ENCODE results near the gene NUCKS1.

Gene NUCKS1

GRCh38 chr1:205701420-205701819 lies 48.6 kb downstream of the NUCKS1 start:
- TF ChIP-seq SIN3A (IDR thresholded peaks at IDR 0.05; ENCODE audit: borderline replicate concordance, insufficient read depth, low read length) (no peak), TAF1 (IDR thresholded peaks at IDR 0.05; ENCODE audit: borderline replicate concordance, insufficient read depth, low read length) (no peak), POLR2AphosphoS5 (IDR thresholded peaks at IDR 0.05; ENCODE audit: low read depth, low read length) (no peak), FOXP2 (optimal IDR thresholded peaks at IDR 0.05; ENCODE audit: borderline replicate concordance, extremely low read depth, extremely low read length, insufficient read depth) (no peak)
- TF ChIP-seq, protein P1, sequence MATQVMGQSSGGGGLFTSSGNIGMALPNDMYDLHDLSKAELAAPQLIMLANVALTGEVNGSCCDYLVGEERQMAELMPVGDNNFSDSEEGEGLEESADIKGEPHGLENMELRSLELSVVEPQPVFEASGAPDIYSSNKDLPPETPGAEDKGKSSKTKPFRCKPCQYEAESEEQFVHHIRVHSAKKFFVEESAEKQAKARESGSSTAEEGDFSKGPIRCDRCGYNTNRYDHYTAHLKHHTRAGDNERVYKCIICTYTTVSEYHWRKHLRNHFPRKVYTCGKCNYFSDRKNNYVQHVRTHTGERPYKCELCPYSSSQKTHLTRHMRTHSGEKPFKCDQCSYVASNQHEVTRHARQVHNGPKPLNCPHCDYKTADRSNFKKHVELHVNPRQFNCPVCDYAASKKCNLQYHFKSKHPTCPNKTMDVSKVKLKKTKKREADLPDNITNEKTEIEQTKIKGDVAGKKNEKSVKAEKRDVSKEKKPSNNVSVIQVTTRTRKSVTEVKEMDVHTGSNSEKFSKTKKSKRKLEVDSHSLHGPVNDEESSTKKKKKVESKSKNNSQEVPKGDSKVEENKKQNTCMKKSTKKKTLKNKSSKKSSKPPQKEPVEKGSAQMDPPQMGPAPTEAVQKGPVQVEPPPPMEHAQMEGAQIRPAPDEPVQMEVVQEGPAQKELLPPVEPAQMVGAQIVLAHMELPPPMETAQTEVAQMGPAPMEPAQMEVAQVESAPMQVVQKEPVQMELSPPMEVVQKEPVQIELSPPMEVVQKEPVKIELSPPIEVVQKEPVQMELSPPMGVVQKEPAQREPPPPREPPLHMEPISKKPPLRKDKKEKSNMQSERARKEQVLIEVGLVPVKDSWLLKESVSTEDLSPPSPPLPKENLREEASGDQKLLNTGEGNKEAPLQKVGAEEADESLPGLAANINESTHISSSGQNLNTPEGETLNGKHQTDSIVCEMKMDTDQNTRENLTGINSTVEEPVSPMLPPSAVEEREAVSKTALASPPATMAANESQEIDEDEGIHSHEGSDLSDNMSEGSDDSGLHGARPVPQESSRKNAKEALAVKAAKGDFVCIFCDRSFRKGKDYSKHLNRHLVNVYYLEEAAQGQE (IDR thresholded peaks at IDR 0.05; ENCODE audit: insufficient read depth in 1 of 2, low read depth in 2 of 2, low read length in 2 of 2), result no peak

GRCh38 chr1:205700865-205701401 lies 49.0 kb downstream of the NUCKS1 start:
- no peak for TF ChIP-seq TAF1 (IDR thresholded peaks at IDR 0.05; ENCODE audit: borderline replicate concordance, insufficient read depth, low read length)
- TF ChIP-seq FOXP2 (optimal IDR thresholded peaks at IDR 0.05; ENCODE audit: borderline replicate concordance, extremely low read depth, extremely low read length, insufficient read depth), result peak; percentile 24
- TF ChIP-seq, protein P1 (IDR thresholded peaks at IDR 0.05; ENCODE audit: insufficient read depth in 1 of 2, low read depth in 2 of 2, low read length in 2 of 2), result no peak

DNA sequence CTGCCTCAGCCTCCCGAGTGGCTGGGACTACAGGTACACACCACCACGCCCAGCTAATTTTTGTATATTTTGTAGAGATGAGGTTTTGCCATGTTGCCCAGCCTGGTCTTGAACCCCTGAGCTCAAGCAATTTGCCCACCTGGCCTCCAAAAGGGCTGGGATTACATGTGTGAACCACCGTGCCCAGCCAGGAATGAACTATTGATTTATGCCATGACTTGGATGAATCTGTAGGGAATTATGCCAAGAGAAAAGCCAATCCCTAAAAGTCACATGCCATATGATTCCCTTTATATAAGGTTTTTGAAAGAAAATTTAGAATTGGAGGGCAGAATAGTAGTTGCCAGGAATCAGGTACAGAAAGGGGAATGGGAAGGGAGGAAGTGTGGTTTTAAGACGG lies 50.6 kb downstream of the NUCKS1 start:
- TF ChIP-seq FOXP2 (optimal IDR thresholded peaks at IDR 0.05; ENCODE audit: borderline replicate concordance, extremely low read depth, extremely low read length, insufficient read depth) (no peak), TAF1 (IDR thresholded peaks at IDR 0.05; ENCODE audit: borderline replicate concordance, insufficient read depth, low read length) (no peak)

DNA sequence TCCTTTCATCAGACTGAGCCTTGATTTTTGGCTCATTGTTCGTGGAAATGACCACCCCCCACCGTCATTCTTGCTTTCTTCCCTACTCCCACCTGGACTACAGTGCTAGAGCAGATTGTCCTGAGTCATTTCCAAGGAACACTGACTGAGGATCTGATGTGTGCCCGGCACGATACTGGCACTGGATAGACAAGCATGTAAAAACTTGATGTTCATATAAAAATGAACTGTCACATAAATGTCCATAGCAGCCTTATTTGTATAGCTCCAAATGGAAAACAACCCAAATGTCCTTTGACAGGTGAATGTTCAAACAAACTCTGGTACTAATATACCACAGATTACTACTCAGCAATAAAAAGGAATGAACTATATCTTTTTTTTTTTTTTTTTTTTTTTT lies 51.1 kb downstream of the NUCKS1 start:
- TF ChIP-seq TAF1 (IDR thresholded peaks at IDR 0.05; ENCODE audit: borderline replicate concordance, insufficient read depth, low read length), result no peak

DNA sequence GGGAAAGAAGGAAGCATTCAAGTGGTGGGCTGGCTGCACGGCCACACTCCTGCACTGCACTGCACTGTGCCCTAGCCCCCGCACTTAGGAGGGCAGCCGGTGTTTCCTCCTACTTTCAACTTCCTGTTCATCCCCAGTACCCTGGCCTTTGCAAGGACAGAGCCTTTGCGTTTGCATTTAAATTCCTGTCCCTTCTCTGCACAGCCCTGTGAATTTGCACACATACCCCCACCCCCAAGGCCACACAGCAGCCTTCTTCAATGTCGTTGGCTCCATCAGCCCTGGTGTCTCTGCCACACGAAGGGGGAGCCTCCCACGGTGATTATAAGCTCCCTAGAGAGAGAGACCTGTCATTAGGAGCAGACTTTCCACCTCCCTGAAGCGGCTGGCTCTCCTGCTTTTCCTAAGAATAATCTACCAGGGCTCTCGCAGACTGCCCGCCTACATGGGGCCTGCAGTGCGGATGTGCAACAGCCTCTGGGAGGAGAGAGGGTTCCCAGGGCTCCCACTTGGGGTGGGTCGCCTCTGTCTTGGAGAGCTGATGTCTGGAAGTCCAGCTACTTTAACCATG lies 56.5 kb downstream of the NUCKS1 start:
- no peak for TF ChIP-seq TAF1 (IDR thresholded peaks at IDR 0.05; ENCODE audit: borderline replicate concordance, insufficient read depth, low read length)
- TF ChIP-seq, protein P1 (IDR thresholded peaks at IDR 0.05; ENCODE audit: insufficient read depth in 1 of 2, low read depth in 2 of 2, low read length in 2 of 2), result no peak
- no peak for TF ChIP-seq POLR2AphosphoS5 (IDR thresholded peaks at IDR 0.05; ENCODE audit: low read depth, low read length)
- TF ChIP-seq SIN3A (IDR thresholded peaks at IDR 0.05; ENCODE audit: borderline replicate concordance, insufficient read depth, low read length), result no peak
- no peak for TF ChIP-seq FOXP2 (optimal IDR thresholded peaks at IDR 0.05; ENCODE audit: borderline replicate concordance, extremely low read depth, extremely low read length, insufficient read depth)

- TF ChIP-seq TAF1 (IDR thresholded peaks at IDR 0.05; ENCODE audit: borderline replicate concordance, insufficient read depth, low read length) (no peak), SIN3A (IDR thresholded peaks at IDR 0.05; ENCODE audit: borderline replicate concordance, insufficient read depth, low read length) (no peak), FOXP2 (optimal IDR thresholded peaks at IDR 0.05; ENCODE audit: borderline replicate concordance, extremely low read depth, extremely low read length, insufficient read depth) (no peak), POLR2AphosphoS5 (IDR thresholded peaks at IDR 0.05; ENCODE audit: low read depth, low read length) (no peak)
- TF ChIP-seq, protein P1 (IDR thresholded peaks at IDR 0.05; ENCODE audit: insufficient read depth in 1 of 2, low read depth in 2 of 2, low read length in 2 of 2), result no peak
These were observed 57.6 kb downstream of the NUCKS1 start for GRCh38 chr1:205692423-205692822.

Data from PFSK-1 (cell line).